Osteocyte (in vitro differentiated cells): Measurements from ENCODE around the gene EEF1G. TPM values are rescaled to one million over a fixed set of nuclear protein-coding genes. Genes with fewer than 3 reads are reported as not detected.
A peak's percentile ranks its signal among the peaks of the same experiment; 100 is the strongest.
"Not testable (repeated sequence)": the region's sequence is repeated elsewhere in the genome, so short reads cannot be mapped to it uniquely, and the experiment has no call there.

Experiments
- DNase-seq: peaks from one replicate; pipeline ENCODE4 v3.0.0; 2021; ENCODE audit warnings: mixed read lengths; ENCODE audit not compliant: unreplicated experiment; ENCODE audit errors: extremely low spot score
- H3K27ac Mint-ChIP-seq: one replicate; pipeline ENCODE4 v1.8.0; 2021; ENCODE audit warnings: mild to moderate bottlenecking, mixed read lengths; ENCODE audit not compliant: unreplicated experiment
- H3K27me3 Mint-ChIP-seq: one replicate; pipeline ENCODE4 v1.8.0; 2021; ENCODE audit warnings: mixed read lengths; ENCODE audit not compliant: unreplicated experiment
- H3K36me3 Mint-ChIP-seq: one replicate; pipeline ENCODE4 v1.8.0; 2021; ENCODE audit warnings: mixed read lengths; ENCODE audit not compliant: unreplicated experiment
- H3K4me1 Mint-ChIP-seq: one replicate; pipeline ENCODE4 v1.8.0; 2021; ENCODE audit warnings: mixed read lengths; ENCODE audit not compliant: unreplicated experiment
- H3K4me3 Mint-ChIP-seq: one replicate; pipeline ENCODE4 v1.8.0; 2021; ENCODE audit warnings: mild to moderate bottlenecking, moderate library complexity, mixed read lengths; ENCODE audit not compliant: unreplicated experiment
- H3K9me3 Mint-ChIP-seq: one replicate; pipeline ENCODE4 v1.8.0; 2021; ENCODE audit warnings: mixed read lengths; ENCODE audit not compliant: unreplicated experiment
- CTCF ChIP-seq: fragments of 200-600 bp; sonication (generic); IDR thresholded peaks from 2 replicates; pipeline ENCODE4 v1.5.0; 2021; ENCODE audit warnings: antibody characterized with exemption, mild to moderate bottlenecking, moderate library complexity
- long read RNA-seq: library from polyadenylated mRNA; unstranded; transcript quantifications from one replicate; pipeline ENCODE4 v2.0.0, GENCODE V29; 2021
- total RNA-seq: library from RNA; stranded (reverse); gene quantifications from 2 replicates; pipeline ENCODE4 v1.2.1, GENCODE V29; 2021

The EEF1G gene, protein sequence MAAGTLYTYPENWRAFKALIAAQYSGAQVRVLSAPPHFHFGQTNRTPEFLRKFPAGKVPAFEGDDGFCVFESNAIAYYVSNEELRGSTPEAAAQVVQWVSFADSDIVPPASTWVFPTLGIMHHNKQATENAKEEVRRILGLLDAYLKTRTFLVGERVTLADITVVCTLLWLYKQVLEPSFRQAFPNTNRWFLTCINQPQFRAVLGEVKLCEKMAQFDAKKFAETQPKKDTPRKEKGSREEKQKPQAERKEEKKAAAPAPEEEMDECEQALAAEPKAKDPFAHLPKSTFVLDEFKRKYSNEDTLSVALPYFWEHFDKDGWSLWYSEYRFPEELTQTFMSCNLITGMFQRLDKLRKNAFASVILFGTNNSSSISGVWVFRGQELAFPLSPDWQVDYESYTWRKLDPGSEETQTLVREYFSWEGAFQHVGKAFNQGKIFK
- total RNA-seq, result 1,404 TPM in 2 replicates
- long read RNA-seq, transcript EEF1G-201 (10 exons, 1,523 nt), result major isoform, 12,796 of 13,095 reads
- long read RNA-seq, transcript EEF1G-203 (9 exons, 2,496 nt), result minor isoform, 211 of 13,095 reads
- long read RNA-seq, partial matches to known transcripts, result 31 of 13,095 reads
- long read RNA-seq, other reads (novel, unspliced or antisense), result 57 of 13,095 reads

- H3K9me3 Mint-ChIP-seq, result no peaks in the 10 kb centered on the region
- H3K27ac Mint-ChIP-seq, result peak within 1 kb of the TSS; percentile 99
- peaks cover 48% of the 10 kb centered on the region for H3K4me1 Mint-ChIP-seq
- peak within 1 kb of the TSS; percentile 95 for H3K4me3 Mint-ChIP-seq
- H3K27me3 Mint-ChIP-seq, result no peaks in the 10 kb centered on the region
- peaks cover 33% of the 10 kb centered on the region for H3K36me3 Mint-ChIP-seq
- no peak for TF ChIP-seq CTCF
- peak; percentile 100 for DNase-seq
These were observed at the start of gene EEF1G for GRCh38 chr11:62573592-62574362. TSS of gene EEF1G (minus strand) at chr11:62573891. CDS start at chr11:62573842, 49 bp downstream.

- Mint-ChIP-seq H3K27ac (peak overlapping the region; percentile 99), H3K4me3 (peak overlapping the region; percentile 94), H3K27me3 (no peaks in the 10 kb centered on the region), H3K9me3 (no peaks in the 10 kb centered on the region), H3K36me3 (peaks cover 20% of the 10 kb centered on the region), H3K4me1 (peaks cover 18% of the 10 kb centered on the region)
- DNase-seq, result no peak
- TF ChIP-seq CTCF, result no peak
These were observed 48.9 kb upstream of the EEF1G start for GRCh38 chr11:62622476-62623089.

- H3K4me3 Mint-ChIP-seq, result peak within 1 kb of the TSS; percentile 94
- peaks cover 16% of the 10 kb centered on the region for H3K36me3 Mint-ChIP-seq
- H3K27me3 Mint-ChIP-seq, result no peaks in the 10 kb centered on the region
- peaks cover 18% of the 10 kb centered on the region for H3K4me1 Mint-ChIP-seq
- peak within 1 kb of the TSS; percentile 99 for H3K27ac Mint-ChIP-seq
- peak; percentile 99 for DNase-seq
- no peak for TF ChIP-seq CTCF
- no peaks in the 10 kb centered on the region for H3K9me3 Mint-ChIP-seq
These were observed 48.1 kb upstream of the EEF1G start, which contains the start of gene B3GAT3 for GRCh38 chr11:62621567-62622470. TSS of gene B3GAT3 (minus strand) at chr11:62621986. CDS start at chr11:62621947, 39 bp downstream.

DNA sequence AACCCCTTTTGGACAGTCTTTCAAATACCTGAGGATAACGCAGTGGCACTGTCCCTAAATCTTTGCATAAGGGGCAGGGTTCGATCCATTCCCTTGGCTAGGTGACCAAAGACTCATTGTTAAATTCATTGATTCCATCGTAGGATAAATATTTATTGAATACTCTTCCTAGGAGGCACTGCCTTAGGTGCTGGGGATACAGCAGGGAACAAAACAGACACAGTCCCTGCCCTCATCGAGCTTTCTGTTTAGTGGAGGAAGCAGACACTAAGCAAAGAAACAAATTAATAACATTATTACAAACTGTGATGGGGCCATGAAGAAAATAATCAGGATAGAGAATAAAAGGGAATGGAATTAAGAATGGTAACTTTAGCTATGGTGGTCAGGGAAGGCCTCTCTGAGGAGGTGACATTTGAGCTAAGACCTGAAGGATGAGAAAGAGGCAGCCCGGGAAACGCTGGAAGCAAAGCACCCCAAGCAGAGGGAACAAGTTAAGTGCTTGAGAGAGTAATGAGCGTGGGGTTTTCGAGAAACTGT lies 47.4 kb upstream of the EEF1G start:
- H3K9me3 Mint-ChIP-seq, result no peaks in the 10 kb centered on the region
- peaks cover 11% of the 10 kb centered on the region for H3K36me3 Mint-ChIP-seq
- no peak for DNase-seq
- peak overlapping the region; percentile 94 for H3K4me3 Mint-ChIP-seq
- TF ChIP-seq CTCF, result no peak
- H3K27ac Mint-ChIP-seq, result peak overlapping the region; percentile 88
- peaks cover 18% of the 10 kb centered on the region for H3K4me1 Mint-ChIP-seq
- H3K27me3 Mint-ChIP-seq, result no peaks in the 10 kb centered on the region

- DNase-seq, H3K4me3 Mint-ChIP-seq, H3K36me3 Mint-ChIP-seq, H3K27ac Mint-ChIP-seq, H3K27me3 Mint-ChIP-seq, H3K9me3 Mint-ChIP-seq: not testable (repeated sequence)
- H3K4me1 Mint-ChIP-seq, result peaks cover 14% of the 10 kb centered on the region
These were observed 43.3 kb upstream of the EEF1G start for GRCh38 chr11:62616957-62617356.
